ENCODE data around the gene KLF16. TPM values are rescaled to one million over a fixed set of nuclear protein-coding genes. Genes with fewer than 3 reads are reported as not detected.

The KLF16 gene
- total and polyA plus RNA-seq, 9 of the 15 experiments (the other 6 are each of a cell fraction or from before 2014, with no cell fraction given): 0.04 to 60.4 (median 6.8) TPM

- no peak for TF ChIP-seq POLR3A (IDR thresholded peaks at IDR 0.05; ENCODE audit: borderline replicate concordance, extremely low read depth, insufficient read depth, insufficient read length)
- TF ChIP-seq BDP1 (IDR thresholded peaks at IDR 0.05; ENCODE audit: insufficient read depth, insufficient read length): no peak
- no peak for TF ChIP-seq ZNF124 (CRISPR knock-in tag; IDR thresholded peaks at IDR 0.05)
- no peak for TF ChIP-seq MAFK (IDR thresholded peaks at IDR 0.05; ENCODE audit: low read length)
- TF ChIP-seq MIER1 (IDR thresholded peaks at IDR 0.05; ENCODE audit: low read depth): no peak
- no peak for TF ChIP-seq THRA (IDR thresholded peaks at IDR 0.05)
- no peak for TF ChIP-seq RHOXF2B (CRISPR knock-in tag; conservative IDR thresholded peaks at IDR 0.05)
- TF ChIP-seq MCM5 (IDR thresholded peaks at IDR 0.05; ENCODE audit: low read depth): no peak
- no peak for TF ChIP-seq NFIC (IDR thresholded peaks at IDR 0.05)
- no peak for TF ChIP-seq IFI16 (CRISPR knock-in tag; IDR thresholded peaks at IDR 0.05)
- TF ChIP-seq RBM22 (IDR thresholded peaks at IDR 0.05; ENCODE audit: low read depth, low read length, poor library complexity, severe bottlenecking): peak; percentile 70
- TF ChIP-seq L3MBTL2 (IDR thresholded peaks at IDR 0.05): peak; percentile 22; the same call in 1 of the 2 replicates
- peak; percentile 79 for TF ChIP-seq FIP1L1 (IDR thresholded peaks at IDR 0.05; ENCODE audit: low read depth, low read length, poor library complexity, severe bottlenecking)
- no peak for TF ChIP-seq ZNF766 (CRISPR knock-in tag; conservative IDR thresholded peaks at IDR 0.05)
- TF ChIP-seq NFIX (CRISPR knock-in tag; IDR thresholded peaks at IDR 0.05; ENCODE audit: low read depth): no peak
Observed at GRCh38 chr19:1812426-1813191, 50.8 kb downstream of the KLF16 start (continued).
